A673 (cell line): ENCODE data around the gene MYO5B. TPM values are rescaled to one million over a fixed set of nuclear protein-coding genes. Genes with fewer than 3 reads are reported as not detected.

Source experiments
- BruUV-seq: library from RNA; stranded (reverse); fragments of 400-500 nt; replicated peaks from 2 replicates; lab custom pipeline; 2021; lab: Mats Ljungman, UMichigan
- CTCF ChIA-PET: fragments of 300-600 bp; sonication (Branson Sonifier 250); formaldehyde crosslinking; loops from one replicate; lab custom pipeline; 2022; ENCODE audit warnings: antibody characterized with exemption; lab: Charles Lee
- POLR2A ChIA-PET: fragments of 300-600 bp; sonication (Branson Sonifier 250); formaldehyde crosslinking; loops from one replicate; lab custom pipeline; 2022; ENCODE audit warnings: antibody characterized with exemption; ENCODE audit not compliant: low non-redundant PET; lab: Charles Lee
- DNase-seq: peaks from one replicate; pipeline ENCODE4 v3.0.0-alpha.2; 2015; ENCODE audit warnings: low spot score
- H3K27ac ChIP-seq: fragments of 200-600 bp; sonication (generic); 2 replicates; pipeline ENCODE4 v1.5.1; 2016; ENCODE audit warnings: mixed run types, low read depth, mild to moderate bottlenecking, mixed read lengths, antibody characterized with exemption, low read length; ENCODE audit not compliant: poor library complexity, severe bottlenecking
- H3K27me3 ChIP-seq: fragments of 200-600 bp; sonication (generic); replicated peaks from 2 replicates; pipeline ENCODE4 v1.6.1; 2017; ENCODE audit warnings: mixed run types, low read depth, mild to moderate bottlenecking, mixed read lengths, antibody characterized with exemption, low read length; ENCODE audit not compliant: insufficient read depth, poor library complexity
- H3K36me3 ChIP-seq: fragments of 200-600 bp; sonication (generic); 2 replicates; pipeline ENCODE4 v1.6.1; 2016; ENCODE audit warnings: mixed run types, mild to moderate bottlenecking, mixed read lengths, antibody characterized with exemption, low read length; ENCODE audit not compliant: insufficient read depth, poor library complexity, severe bottlenecking
- H3K4me1 ChIP-seq: fragments of 200-600 bp; sonication (generic); 2 replicates; pipeline ENCODE4 v1.6.1; 2017; ENCODE audit warnings: mixed run types, mild to moderate bottlenecking, mixed read lengths, antibody characterized with exemption, low read length; ENCODE audit not compliant: insufficient read depth, poor library complexity, severe bottlenecking
- H3K4me3 ChIP-seq: fragments of 200-600 bp; sonication (generic); 2 replicates; pipeline ENCODE4 v1.5.1; 2016; ENCODE audit warnings: low read depth, mixed run types, mild to moderate bottlenecking, mixed read lengths, low read length; ENCODE audit not compliant: poor library complexity, severe bottlenecking
- H3K9me3 ChIP-seq: fragments of 200-600 bp; sonication (generic); 2 replicates; pipeline ENCODE4 v1.6.1; 2016; ENCODE audit warnings: mixed run types, low read depth, mild to moderate bottlenecking, mixed read lengths, antibody characterized with exemption, low read length; ENCODE audit not compliant: poor library complexity, severe bottlenecking
- CTCF ChIP-seq: fragments of 300-800, 200-600 bp; sonication (generic); conservative IDR thresholded peaks from 2 replicates; pipeline ENCODE4 v1.5.1; 2017; ENCODE audit warnings: low read depth, mild to moderate bottlenecking, antibody characterized with exemption, low read length, moderate library complexity, mixed read lengths
- EZH2 ChIP-seq: fragments of 200-600 bp; sonication (generic); IDR thresholded peaks from 2 replicates; pipeline ENCODE4 v1.6.1; 2017; ENCODE audit warnings: borderline replicate concordance, low read depth, mild to moderate bottlenecking, mixed read lengths, antibody characterized with exemption, low read length; ENCODE audit not compliant: poor library complexity, severe bottlenecking
- intact Hi-C: fragments of 100-400 bp; cut with micrococcal nuclease; formaldehyde crosslinking; loops from one replicate; pipeline ENCODE4 v1.10.0; 2022; ENCODE audit not compliant: unreplicated experiment
- total RNA-seq: library from RNA; stranded (reverse); gene quantifications from 2 replicates; pipeline ENCODE4 v1.2.3, GENCODE V29; 2021

MYO5B gene
- total RNA-seq, 1 experiment from 2014 or later: 0.30 TPM

- no peak for TF ChIP-seq CTCF
- no peak for DNase-seq
- POLR2A ChIA-PET: no interaction called here
- CTCF ChIA-PET: no interaction called here
- no TSS peak for BruUV-seq
- Histone ChIP-seq H3K4me1 (no peaks in the 10 kb centered on the region), H3K27me3 (peaks cover 35% of the 10 kb centered on the region), H3K9me3 (no peaks in the 10 kb centered on the region), H3K36me3 (no peaks in the 10 kb centered on the region), H3K4me3 (no peak overlapping the region), H3K27ac (no peak overlapping the region)
- intact Hi-C loops: no loop called here
Observed at GRCh38 chr18:50107468-50107977, 87.4 kb downstream of the MYO5B start.

DNA sequence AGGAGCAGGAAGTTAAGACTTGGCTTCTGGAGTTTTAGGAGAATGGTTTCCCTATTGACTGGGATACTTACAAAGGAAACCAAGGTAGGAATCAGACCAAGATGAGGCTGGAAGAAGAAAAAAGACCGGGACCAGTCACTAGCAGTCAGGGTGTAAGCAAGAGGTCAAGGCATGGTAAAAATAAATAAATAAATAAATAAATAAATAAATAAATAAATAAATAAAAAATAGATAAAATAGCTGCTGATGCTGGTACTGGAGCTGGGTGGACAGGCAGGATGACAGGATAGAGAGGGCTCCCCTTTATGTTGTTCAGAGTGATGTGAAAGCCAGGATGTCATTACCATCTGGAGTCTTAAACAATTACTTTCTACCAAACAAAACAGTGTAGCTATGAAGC, 89.9 kb downstream of the MYO5B start:
- no TSS peak for BruUV-seq
- Histone ChIP-seq H3K4me1 (no peaks in the 10 kb centered on the region), H3K27me3 (peaks cover 27% of the 10 kb centered on the region), H3K9me3 (no peaks in the 10 kb centered on the region), H3K36me3 (no peaks in the 10 kb centered on the region), H3K27ac (no peak overlapping the region), H3K4me3 (no peak overlapping the region)
- TF ChIP-seq EZH2 (no peak), CTCF (no peak)
- ChIA-PET CTCF (no interaction called here), POLR2A (no interaction called here)
- intact Hi-C loops: no loop called here
- no peak for DNase-seq

GRCh38 chr18:50104421-50104820, 90.5 kb downstream of the MYO5B start:
- intact Hi-C loops: no loop called here
- BruUV-seq: no TSS peak
- no peak overlapping the region for H3K27ac ChIP-seq
- peaks cover 27% of the 10 kb centered on the region for H3K27me3 ChIP-seq
- no peaks in the 10 kb centered on the region for H3K4me1 ChIP-seq
- no peak overlapping the region for H3K4me3 ChIP-seq
- DNase-seq: no peak
- TF ChIP-seq EZH2 (no peak), CTCF (no peak)
- ChIA-PET CTCF (no interaction called here), POLR2A (no interaction called here)
- H3K9me3 ChIP-seq: no peaks in the 10 kb centered on the region
- no peaks in the 10 kb centered on the region for H3K36me3 ChIP-seq
